Activated naive CD8-positive, alpha-beta T cell (primary cell): Measurements from ENCODE around the gene KDM8.

Source experiments
- H3K27ac Mint-ChIP-seq: one replicate; pipeline ENCODE4 v1.8.0; 2021; ENCODE audit warnings: mixed read lengths
- H3K27me3 Mint-ChIP-seq: one replicate; pipeline ENCODE4 v1.8.0; 2021; ENCODE audit warnings: mixed read lengths
- H3K36me3 Mint-ChIP-seq: one replicate; pipeline ENCODE4 v1.8.0; 2021; ENCODE audit warnings: mixed read lengths
- H3K4me1 Mint-ChIP-seq: one replicate; pipeline ENCODE4 v1.8.0; 2021; ENCODE audit warnings: low read depth, mixed read lengths
- H3K4me3 Mint-ChIP-seq: one replicate; pipeline ENCODE4 v1.8.0; 2021; ENCODE audit warnings: mild to moderate bottlenecking, mixed read lengths
- H3K9me3 Mint-ChIP-seq: one replicate; pipeline ENCODE4 v1.8.0; 2021; ENCODE audit warnings: low read depth, mixed read lengths

The KDM8 gene

DNA sequence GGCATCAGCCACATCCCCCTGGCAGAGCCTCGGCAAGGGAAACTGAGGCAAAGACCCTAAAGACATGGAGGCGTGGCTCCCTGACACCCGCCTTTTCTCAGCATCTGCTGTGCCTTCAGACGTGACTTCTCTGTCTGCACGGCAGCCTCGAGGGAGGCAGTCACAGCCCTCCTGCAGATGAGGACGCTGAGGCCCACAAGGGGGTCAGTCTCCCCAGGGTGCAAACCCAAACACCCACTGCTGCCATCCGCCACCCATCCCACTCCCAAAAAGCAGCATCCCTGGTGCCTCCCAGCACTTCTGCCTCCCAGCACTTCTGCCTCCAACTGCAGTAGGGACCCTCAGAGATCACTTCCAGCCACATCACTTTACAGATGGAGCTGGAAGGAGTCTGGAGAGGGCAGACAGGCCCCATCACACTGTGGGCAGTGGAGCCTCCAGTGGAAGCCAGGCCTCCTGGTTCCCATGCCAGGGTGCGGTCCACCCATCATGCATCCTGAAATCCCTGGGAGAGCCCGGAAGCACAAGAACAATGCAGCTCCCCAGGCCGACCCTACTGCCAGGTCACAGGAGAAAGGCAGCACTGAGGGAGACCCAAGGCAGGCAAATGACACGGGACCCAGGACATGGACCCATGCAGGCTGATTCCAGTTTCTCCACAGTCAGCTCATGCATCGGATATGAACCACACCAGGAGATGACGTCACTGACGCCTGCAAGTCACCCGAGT lies 23.8 kb downstream of the KDM8 start:
- Mint-ChIP-seq H3K27me3 (no peaks in the 10 kb centered on the region), H3K4me3 (no peak overlapping the region), H3K27ac (no peak overlapping the region), H3K4me1 (peaks cover 50% of the 10 kb centered on the region), H3K36me3 (peaks cover 12% of the 10 kb centered on the region), H3K9me3 (no peaks in the 10 kb centered on the region)

DNA sequence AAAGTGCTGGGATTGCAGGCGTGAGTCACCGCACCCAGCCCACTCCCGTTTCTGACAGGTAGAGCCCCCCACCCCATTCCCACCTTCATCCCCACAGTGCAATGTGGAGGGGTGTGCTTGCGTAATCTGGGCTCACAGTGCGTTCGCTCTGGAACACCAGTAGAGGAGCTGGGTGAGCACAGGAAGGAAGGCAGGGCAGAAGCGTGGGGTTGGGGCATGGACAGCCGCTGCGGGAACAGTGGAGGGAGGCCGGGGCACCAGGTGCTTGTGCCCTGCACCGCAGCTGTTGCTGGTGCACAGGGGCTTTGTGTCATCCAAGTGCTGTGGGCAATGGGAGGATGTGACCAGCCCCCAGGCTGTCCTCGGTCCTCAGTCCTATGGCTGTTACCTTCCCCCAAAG lies 24.7 kb downstream of the KDM8 start:
- no peaks in the 10 kb centered on the region for H3K27me3 Mint-ChIP-seq
- peaks cover 12% of the 10 kb centered on the region for H3K36me3 Mint-ChIP-seq
- peak overlapping the region; percentile 46 for H3K27ac Mint-ChIP-seq
- H3K4me3 Mint-ChIP-seq = no peak overlapping the region
- H3K4me1 Mint-ChIP-seq = peaks cover 59% of the 10 kb centered on the region
- no peaks in the 10 kb centered on the region for H3K9me3 Mint-ChIP-seq

DNA sequence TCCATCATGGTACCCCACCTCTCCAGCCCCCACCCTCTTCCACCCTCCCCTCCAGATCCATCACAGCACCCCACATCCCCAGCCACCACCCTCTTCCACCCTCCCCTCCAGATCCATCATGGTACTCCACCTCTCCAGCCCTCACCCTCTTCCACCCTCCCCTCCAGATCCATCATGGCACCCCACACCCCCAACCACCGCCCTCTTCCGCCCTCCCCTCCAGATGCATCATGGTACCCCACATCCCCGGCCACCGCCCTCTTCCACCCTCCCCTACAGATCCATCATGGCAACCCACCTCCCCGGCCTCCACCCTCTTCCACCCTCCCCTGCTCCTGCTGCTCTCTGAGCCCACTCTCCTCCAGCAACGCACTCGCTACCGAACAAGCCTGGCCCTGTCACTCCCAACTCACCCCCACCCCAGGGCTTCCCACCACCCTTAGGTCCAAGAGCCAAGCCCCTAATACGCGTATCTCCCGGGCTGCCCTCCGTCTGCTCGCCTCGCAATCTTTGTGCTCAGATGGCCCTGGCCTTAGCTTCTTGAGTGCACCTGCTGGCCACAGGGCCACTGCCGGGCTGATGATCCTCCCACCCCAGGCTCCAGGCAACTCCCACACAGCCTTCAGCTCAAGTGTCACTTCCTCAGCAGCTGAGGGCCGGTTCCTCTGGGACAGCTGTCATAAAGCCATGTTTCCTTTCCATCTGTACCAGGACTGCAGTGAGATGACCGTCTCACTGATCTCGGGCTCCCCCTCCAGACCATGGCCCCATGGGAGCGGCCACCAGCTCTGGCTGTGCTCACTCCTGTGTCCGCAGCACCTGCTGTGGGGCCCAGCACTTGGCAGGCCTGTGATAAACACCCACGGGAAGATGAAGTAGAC lies 25.5 kb downstream of the KDM8 start:
- Mint-ChIP-seq H3K36me3 (peaks cover 12% of the 10 kb centered on the region), H3K4me1 (peaks cover 65% of the 10 kb centered on the region), H3K27me3 (no peaks in the 10 kb centered on the region), H3K27ac (peak overlapping the region; percentile 84), H3K9me3 (no peaks in the 10 kb centered on the region), H3K4me3 (peak overlapping the region; percentile 60)

DNA sequence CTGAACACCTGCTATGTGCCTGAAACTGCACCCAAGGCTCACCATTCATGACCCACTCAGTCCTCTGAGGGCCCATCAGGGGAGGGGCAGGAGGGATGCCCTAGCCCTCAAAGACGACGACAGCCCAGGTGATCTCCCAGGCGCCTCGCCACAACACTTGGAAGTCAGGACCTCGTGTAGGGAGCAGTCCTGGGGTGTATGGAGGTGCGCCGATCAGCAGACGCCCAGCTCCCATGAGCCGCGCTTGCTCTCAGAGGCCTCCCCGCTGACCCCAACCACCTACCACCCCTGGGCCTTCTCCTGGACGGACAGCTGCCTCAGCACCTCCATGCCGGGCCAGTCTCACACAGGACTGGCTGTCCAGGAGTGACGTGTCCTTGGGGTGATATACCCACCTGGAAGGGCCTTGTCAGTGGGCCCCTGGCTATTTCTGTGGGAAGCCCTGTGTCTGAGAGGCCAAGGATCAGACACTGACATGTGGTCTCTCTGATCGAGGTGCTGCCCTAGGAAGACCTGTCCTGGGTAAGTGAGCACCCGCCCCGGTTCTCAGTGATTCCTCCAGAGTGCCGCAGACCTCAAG lies 26.7 kb downstream of the KDM8 start:
- H3K27ac Mint-ChIP-seq = peak overlapping the region; percentile 100
- H3K4me1 Mint-ChIP-seq = peaks cover 74% of the 10 kb centered on the region
- peaks cover 14% of the 10 kb centered on the region for H3K36me3 Mint-ChIP-seq
- H3K9me3 Mint-ChIP-seq = no peaks in the 10 kb centered on the region
- no peaks in the 10 kb centered on the region for H3K27me3 Mint-ChIP-seq
- H3K4me3 Mint-ChIP-seq = peak overlapping the region; percentile 81

DNA sequence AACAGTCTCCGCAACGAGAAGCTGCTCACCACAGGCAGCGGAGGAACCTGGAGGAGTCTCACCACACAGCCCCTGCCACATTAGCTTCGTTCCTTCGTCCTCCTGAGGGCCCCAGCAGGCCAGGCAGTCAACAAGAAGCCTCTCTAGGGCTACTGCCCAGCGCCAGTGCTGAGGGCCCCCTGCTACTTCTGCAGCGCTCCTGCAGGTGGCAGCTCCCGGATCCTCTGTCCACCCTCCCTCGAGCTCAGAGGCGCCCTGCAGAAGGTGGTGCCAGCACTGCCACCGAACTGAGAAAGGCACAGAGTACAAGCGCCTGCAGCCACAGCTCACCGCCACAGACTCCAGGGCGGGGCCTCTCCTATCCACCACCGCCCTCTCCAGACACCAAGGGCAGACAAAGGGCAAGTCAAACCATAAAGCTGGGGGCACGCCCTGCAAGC lies 27.3 kb downstream of the KDM8 start:
- Mint-ChIP-seq H3K4me1 (peaks cover 78% of the 10 kb centered on the region), H3K27ac (peak overlapping the region; percentile 100), H3K4me3 (peak overlapping the region; percentile 81), H3K27me3 (no peaks in the 10 kb centered on the region), H3K36me3 (peaks cover 14% of the 10 kb centered on the region), H3K9me3 (no peaks in the 10 kb centered on the region)

DNA sequence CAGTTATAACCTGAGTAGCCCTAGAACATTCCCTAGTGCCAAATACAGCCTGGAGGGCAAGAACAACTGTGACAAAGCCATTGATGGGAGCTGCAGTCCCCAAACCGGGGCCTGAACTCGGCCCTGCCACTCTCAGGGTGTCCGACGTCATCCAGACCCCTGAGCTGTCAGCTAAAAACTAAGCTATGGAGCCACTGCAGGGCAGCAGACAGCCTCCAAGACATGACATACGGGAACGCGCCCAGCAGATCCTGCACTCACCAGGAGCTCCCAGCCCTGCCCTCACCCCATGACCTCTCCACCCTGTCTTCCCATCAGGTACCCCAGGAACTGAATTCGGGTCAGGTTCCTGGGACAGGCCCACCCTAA lies 28.4 kb downstream of the KDM8 start:
- no peaks in the 10 kb centered on the region for H3K27me3 Mint-ChIP-seq
- H3K9me3 Mint-ChIP-seq = no peaks in the 10 kb centered on the region
- H3K4me1 Mint-ChIP-seq = peaks cover 76% of the 10 kb centered on the region
- H3K4me3 Mint-ChIP-seq = peak overlapping the region; percentile 83
- H3K27ac Mint-ChIP-seq = peak overlapping the region; percentile 100
- H3K36me3 Mint-ChIP-seq = peaks cover 14% of the 10 kb centered on the region

DNA sequence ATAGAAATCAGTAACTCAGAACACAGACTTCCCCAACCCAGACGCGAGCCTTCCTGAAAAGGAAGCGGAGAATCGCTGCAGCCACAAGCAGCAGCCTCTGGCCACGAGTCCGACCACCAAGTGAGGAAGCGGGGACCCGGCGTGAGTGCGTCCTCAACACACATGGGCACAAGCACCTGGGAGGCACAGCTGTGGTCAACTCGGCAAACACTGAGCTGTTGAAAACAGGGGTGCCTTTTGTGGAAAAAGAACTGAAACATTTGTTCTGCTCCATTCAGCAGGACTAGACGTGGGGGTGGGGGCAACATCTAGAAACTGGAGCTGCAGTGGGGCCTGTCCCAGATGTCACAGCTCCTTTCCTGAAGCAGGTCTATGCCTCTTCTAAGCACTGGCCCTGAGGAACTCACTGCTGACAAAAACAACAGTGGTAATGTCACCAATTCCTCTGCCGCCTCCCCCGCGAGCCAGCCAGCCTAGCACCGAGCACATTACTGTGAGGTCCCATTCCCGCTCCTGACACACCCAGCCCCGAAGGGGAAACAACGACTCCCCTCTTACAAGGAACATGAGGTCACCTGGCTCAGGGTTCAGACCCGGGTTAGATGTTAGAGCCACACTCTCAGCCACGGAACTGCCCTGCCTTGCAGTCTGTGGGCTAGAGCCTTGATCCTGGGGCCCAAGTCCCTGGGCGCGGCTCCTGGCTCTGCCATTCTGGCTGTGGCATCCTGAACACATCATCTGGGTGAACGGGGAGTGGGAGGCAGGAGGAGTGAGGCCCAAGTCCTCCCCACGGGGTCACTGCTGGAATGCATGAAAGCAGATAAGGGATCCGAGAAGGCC lies 29.0 kb downstream of the KDM8 start:
- peak overlapping the region; percentile 83 for H3K4me3 Mint-ChIP-seq
- peaks cover 76% of the 10 kb centered on the region for H3K4me1 Mint-ChIP-seq
- H3K27ac Mint-ChIP-seq = peak overlapping the region; percentile 100
- no peaks in the 10 kb centered on the region for H3K27me3 Mint-ChIP-seq
- no peaks in the 10 kb centered on the region for H3K9me3 Mint-ChIP-seq
- H3K36me3 Mint-ChIP-seq = peaks cover 14% of the 10 kb centered on the region

DNA sequence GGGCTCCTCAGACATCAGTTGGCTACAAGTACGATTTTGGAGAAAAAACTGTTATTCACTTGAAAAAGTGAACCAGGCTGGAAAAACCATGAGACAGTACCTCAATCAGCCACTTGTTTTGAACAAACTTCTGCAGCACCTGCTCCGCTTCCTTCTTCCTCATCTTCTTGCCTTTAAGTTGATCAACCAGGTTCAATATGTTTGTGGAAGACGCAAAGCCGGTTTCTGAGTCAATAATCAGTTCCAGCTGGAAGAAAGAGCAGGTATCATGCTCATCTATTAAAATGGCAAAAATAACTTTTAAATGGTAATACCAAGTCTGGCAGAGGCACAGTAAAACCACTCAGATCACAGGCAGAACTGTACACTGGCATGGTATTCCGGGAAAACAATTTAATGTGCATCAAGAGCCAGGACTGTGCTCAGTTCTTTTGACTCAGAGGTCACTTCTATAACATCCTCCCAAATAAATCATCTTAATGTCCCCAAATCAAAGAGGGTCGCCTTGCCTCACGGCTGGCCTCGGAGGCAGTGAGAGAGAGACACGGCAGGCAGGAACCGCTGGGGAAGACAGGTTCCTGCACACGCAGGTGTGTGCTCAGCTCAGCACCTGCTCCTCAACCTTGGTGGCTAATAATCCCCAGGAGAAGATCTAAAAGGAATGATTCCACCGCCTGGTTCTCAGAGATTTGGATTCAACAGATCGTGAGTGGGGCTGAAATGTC lies 29.7 kb downstream of the KDM8 start:
- Mint-ChIP-seq H3K36me3 (peaks cover 14% of the 10 kb centered on the region), H3K4me3 (peak overlapping the region; percentile 83)

DNA sequence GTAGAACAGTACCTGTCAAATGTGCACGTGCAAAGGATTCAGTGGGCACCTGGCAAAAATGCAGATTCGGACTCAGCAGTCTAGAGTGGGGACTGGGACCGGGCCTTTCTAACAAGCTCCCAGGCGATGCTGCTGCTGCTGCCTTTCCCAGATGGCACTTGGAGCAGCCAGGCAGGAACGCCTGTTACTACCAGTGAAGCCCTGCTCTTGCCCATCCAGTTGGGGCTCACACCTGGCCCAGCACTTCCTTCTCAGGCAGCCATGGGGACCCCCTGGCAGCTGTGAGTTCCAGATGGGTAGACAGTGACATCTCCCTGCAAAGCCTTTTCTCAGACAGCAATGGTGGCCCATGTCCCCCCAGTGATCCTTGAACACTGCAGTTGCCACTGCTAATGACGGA lies 30.4 kb downstream of the KDM8 start:
- H3K4me3 Mint-ChIP-seq = peak overlapping the region; percentile 83
- H3K4me1 Mint-ChIP-seq = peaks cover 90% of the 10 kb centered on the region
- H3K36me3 Mint-ChIP-seq = peaks cover 14% of the 10 kb centered on the region
- H3K9me3 Mint-ChIP-seq = no peaks in the 10 kb centered on the region
- H3K27ac Mint-ChIP-seq = peak overlapping the region; percentile 100
- H3K27me3 Mint-ChIP-seq = no peaks in the 10 kb centered on the region

More for the DNA sequence above, 29.7 kb downstream of the KDM8 start:
- peak overlapping the region; percentile 100 for H3K27ac Mint-ChIP-seq
- H3K4me1 Mint-ChIP-seq = peaks cover 83% of the 10 kb centered on the region
- H3K9me3 Mint-ChIP-seq = no peaks in the 10 kb centered on the region
- no peaks in the 10 kb centered on the region for H3K27me3 Mint-ChIP-seq

DNA sequence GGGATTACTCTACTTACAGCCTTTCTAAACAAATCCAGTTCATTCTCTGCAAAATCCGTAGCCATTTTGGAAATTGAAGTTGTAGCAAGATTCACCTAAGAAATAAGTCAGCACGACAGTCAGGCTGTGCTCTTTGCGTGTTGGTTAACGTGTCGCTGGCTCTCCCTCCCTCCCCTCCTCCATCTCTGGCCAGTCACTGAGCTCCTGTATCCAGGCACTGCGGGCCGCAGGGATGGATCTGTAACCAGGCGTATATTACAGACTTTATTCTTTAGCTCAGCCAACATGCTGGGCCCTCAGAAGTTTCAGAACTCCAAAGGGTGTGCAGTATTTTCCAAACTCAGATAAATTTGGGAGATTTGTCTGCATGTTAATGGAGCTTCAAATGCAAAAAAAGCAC lies 30.8 kb downstream of the KDM8 start:
- no peaks in the 10 kb centered on the region for H3K9me3 Mint-ChIP-seq
- peak overlapping the region; percentile 100 for H3K27ac Mint-ChIP-seq
- H3K4me1 Mint-ChIP-seq = peaks cover 90% of the 10 kb centered on the region
- peaks cover 11% of the 10 kb centered on the region for H3K36me3 Mint-ChIP-seq
- peak overlapping the region; percentile 83 for H3K4me3 Mint-ChIP-seq
- H3K27me3 Mint-ChIP-seq = no peaks in the 10 kb centered on the region

DNA sequence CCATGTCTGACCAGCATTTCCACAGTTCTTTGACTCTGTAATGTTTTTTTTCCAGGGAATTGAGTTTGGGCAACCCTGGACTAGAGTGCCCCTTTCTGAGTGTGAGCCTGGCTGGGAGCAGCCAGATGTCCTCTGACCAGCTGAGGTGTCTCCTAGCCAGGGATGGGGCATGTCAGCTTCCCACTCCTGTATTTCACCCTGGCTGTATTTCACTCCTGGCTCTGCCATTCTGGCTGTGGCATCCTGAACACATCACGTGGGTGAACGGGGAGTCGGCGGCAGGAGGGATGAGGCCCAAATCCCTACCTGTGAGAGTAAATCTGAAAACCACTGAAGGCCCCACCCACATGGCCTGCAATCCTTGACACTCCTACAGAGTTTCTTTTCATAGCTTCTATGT lies 31.3 kb downstream of the KDM8 start:
- peak overlapping the region; percentile 83 for H3K4me3 Mint-ChIP-seq
- H3K27me3 Mint-ChIP-seq = no peaks in the 10 kb centered on the region
- peak overlapping the region; percentile 100 for H3K27ac Mint-ChIP-seq
- H3K9me3 Mint-ChIP-seq = no peaks in the 10 kb centered on the region
- peaks cover 91% of the 10 kb centered on the region for H3K4me1 Mint-ChIP-seq
- peaks cover 10% of the 10 kb centered on the region for H3K36me3 Mint-ChIP-seq

DNA sequence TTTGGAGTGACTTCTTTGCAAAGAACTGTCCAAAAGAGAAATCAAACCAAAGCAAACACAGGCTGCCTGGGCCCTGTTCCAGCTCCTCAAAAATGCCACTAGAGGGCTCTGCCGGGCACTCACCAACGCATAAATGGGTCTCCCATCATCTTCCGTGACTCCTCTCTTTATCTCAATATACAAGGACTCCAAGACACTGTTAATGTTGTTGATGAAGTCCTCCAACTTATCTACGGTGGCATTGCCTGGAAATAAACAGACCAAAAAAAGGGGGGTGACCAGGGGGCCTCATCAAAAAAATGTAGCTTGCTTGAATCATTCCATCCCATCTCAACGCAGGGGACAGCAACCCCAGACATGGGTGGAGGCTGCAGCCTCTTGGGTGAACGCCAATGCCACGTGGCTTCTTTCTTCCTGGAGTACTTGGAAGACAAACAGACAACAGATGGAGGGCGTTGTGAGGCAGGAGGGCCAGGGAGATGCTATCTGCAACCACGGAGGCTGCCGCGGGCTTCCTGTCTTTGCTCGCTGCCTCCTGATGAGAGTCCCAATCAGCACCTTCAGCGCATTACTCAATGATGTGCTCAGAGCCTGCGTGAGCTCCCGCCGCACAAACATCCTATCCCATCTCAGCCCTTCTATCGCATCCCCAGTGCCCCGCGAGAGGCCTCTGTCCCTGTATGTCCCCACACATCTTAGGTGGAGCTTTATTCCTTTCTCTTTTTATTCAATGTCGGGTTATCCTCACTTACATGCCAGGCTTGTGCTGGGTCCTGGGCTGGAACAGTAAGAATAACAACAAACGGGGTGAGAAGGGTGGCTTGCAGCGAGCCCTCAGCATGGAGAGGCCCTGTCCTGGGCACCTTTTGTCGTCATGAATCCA lies 32.0 kb downstream of the KDM8 start:
- H3K27me3 Mint-ChIP-seq = no peaks in the 10 kb centered on the region
- H3K36me3 Mint-ChIP-seq = peaks cover 10% of the 10 kb centered on the region
- H3K27ac Mint-ChIP-seq = peak overlapping the region; percentile 100
- peak overlapping the region; percentile 83 for H3K4me3 Mint-ChIP-seq
- no peaks in the 10 kb centered on the region for H3K9me3 Mint-ChIP-seq
- peaks cover 95% of the 10 kb centered on the region for H3K4me1 Mint-ChIP-seq

DNA sequence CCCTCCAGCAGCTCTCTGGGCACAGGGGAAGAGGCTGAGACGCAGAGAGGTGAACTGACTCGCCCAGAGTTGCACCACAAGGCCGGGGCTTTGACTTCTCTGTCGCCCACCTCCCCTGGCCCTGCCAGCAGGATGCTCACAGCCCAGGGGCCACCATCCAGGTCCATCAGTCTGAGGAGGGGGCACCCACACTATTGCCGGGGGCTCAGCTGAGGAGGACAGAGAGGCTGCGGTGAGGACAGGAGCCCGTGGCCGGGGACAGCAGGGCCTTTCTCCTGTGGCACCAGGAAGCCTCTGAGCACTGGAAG lies 32.6 kb downstream of the KDM8 start:
- Mint-ChIP-seq H3K27me3 (no peaks in the 10 kb centered on the region), H3K4me1 (peaks cover 90% of the 10 kb centered on the region), H3K4me3 (peak overlapping the region; percentile 83), H3K9me3 (no peaks in the 10 kb centered on the region), H3K27ac (peak overlapping the region; percentile 100), H3K36me3 (peaks cover 7% of the 10 kb centered on the region)
